Naive B cell (primary cell): ENCODE results near the gene TMEM30A. TPM values are rescaled to one million over a fixed set of nuclear protein-coding genes. Genes with fewer than 3 reads are reported as not detected.

Source experiments
- ATAC-seq, 2 donors: fragments of 150-1000 bp; cut with Tn5 transposase; 2 replicates each; pipeline ENCODE4 v1.10.0; 2021; ENCODE audit warnings: low read depth in 2 of 2, mild to moderate bottlenecking in 2 of 2, moderate library complexity in 2 of 2
- DNase-seq: peaks from one replicate; pipeline ENCODE4 v3.0.0; 2022
- H3K27ac Mint-ChIP-seq, 6 donors: one replicate each; pipeline ENCODE4 v1.8.0; 2020 to 2022; ENCODE audit warnings: mild to moderate bottlenecking in 6 of 6, mixed read lengths in 6 of 6, moderate library complexity in 5 of 6, inconsistent platforms in 2 of 6
- H3K27me3 Mint-ChIP-seq, 3 donors: one replicate each; pipeline ENCODE4 v1.8.0; 2021 to 2022; ENCODE audit warnings: mixed read lengths in 3 of 3, mild to moderate bottlenecking in 1 of 3
- H3K36me3 Mint-ChIP-seq, 2 donors: one replicate each; pipeline ENCODE4 v1.8.0; 2020 to 2022; ENCODE audit warnings: mixed read lengths in 2 of 2, inconsistent platforms in 1 of 2, mild to moderate bottlenecking in 1 of 2
- H3K4me1 Mint-ChIP-seq, 3 donors: one replicate each; pipeline ENCODE4 v1.8.0; 2020 to 2022; ENCODE audit warnings: mixed read lengths in 3 of 3, inconsistent platforms in 1 of 3, mild to moderate bottlenecking in 1 of 3, moderate library complexity in 1 of 3
- H3K4me3 Mint-ChIP-seq, 8 donors: one replicate each; pipeline ENCODE4 v1.8.0; 2020 to 2022; ENCODE audit warnings: mild to moderate bottlenecking in 8 of 8, mixed read lengths in 8 of 8, moderate library complexity in 8 of 8, inconsistent platforms in 2 of 8
- H3K9me3 Mint-ChIP-seq, 7 donors: one replicate each; pipeline ENCODE4 v1.8.0; 2020 to 2022; ENCODE audit warnings: mixed read lengths in 7 of 7, mild to moderate bottlenecking in 5 of 7, inconsistent platforms in 2 of 7, moderate library complexity in 1 of 7
- polyA plus RNA-seq, 6 donors: library from polyadenylated mRNA; unstranded; fragments of 300-500 nt; fragmentation: Illumina TruSeq; gene quantifications; one replicate each; pipeline ENCODE4 v1.2.3, GENCODE V29; 2021; ENCODE audit warnings: low read depth in 6 of 6

TMEM30A gene
- polyA plus RNA-seq, 6 donors from 2014 or later, result 33.5 to 45.1 (median 41.8) TPM

DNA sequence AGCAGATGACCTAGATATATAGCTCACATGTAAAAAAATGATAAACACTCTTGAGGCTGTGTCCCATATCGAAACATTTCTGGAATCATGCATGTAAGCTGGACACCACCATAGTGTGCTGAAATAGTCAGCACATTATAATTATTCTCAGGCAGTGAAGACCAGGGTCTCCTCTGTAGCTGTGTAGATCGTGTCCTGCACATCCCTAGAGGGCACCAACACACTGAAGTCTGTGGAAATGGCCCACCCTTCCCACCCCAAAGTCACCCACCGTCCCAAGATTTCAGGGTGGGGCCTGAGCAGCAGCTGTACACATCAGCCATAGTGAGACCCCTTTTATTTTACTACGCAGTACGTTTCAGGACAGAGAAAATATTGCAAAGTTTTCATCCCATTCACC lies 21.0 kb upstream of the TMEM30A start:
- DNase-seq (no peak), ATAC-seq (no peak)
- no peaks in the 10 kb centered on the region for H3K4me1 Mint-ChIP-seq
- H3K27me3 Mint-ChIP-seq, result peaks cover 10 to 17% (median 13%) of the 10 kb centered on the region in 3 donors
- no peak overlapping the region for H3K4me3 Mint-ChIP-seq
- H3K36me3 Mint-ChIP-seq, result no peaks in the 10 kb centered on the region
- no peaks in the 10 kb centered on the region for H3K9me3 Mint-ChIP-seq
- H3K27ac Mint-ChIP-seq, result no peak overlapping the region

- Mint-ChIP-seq H3K4me1 (no peaks in the 10 kb centered on the region), H3K27ac (no peak overlapping the region), H3K9me3 (no peaks in the 10 kb centered on the region), H3K27me3 (peaks cover 10 to 17% (median 13%) of the 10 kb centered on the region in 3 donors), H3K36me3 (no peaks in the 10 kb centered on the region), H3K4me3 (no peak overlapping the region)
- no peak for ATAC-seq
- no peak for DNase-seq
These were observed 17.7 kb upstream of the TMEM30A start for GRCh38 chr6:75302280-75302679.

GRCh38 chr6:75301537-75301936 lies 16.9 kb upstream of the TMEM30A start:
- DNase-seq (no peak), ATAC-seq (no peak)
- H3K4me3 Mint-ChIP-seq, result no peak overlapping the region
- no peaks in the 10 kb centered on the region for H3K4me1 Mint-ChIP-seq
- H3K9me3 Mint-ChIP-seq, result no peaks in the 10 kb centered on the region
- no peaks in the 10 kb centered on the region for H3K36me3 Mint-ChIP-seq
- no peak overlapping the region for H3K27ac Mint-ChIP-seq
- H3K27me3 Mint-ChIP-seq, result peaks cover 10 to 13% (median 13%) of the 10 kb centered on the region in 3 donors

- Mint-ChIP-seq H3K4me1 (no peaks in the 10 kb centered on the region), H3K36me3 (no peaks in the 10 kb centered on the region), H3K27me3 (peaks cover 8 to 13% (median 8%) of the 10 kb centered on the region in 3 donors), H3K27ac (no peak overlapping the region), H3K9me3 (no peaks in the 10 kb centered on the region), H3K4me3 (no peak overlapping the region)
- ATAC-seq (no peak), DNase-seq (no peak)
These were observed 16.5 kb upstream of the TMEM30A start for GRCh38 chr6:75301088-75301487.

- Mint-ChIP-seq H3K4me1 (no peaks in the 10 kb centered on the region), H3K27ac (no peak overlapping the region), H3K27me3 (peaks cover 4 to 13% (median 8%) of the 10 kb centered on the region in 3 donors), H3K36me3 (no peaks in the 10 kb centered on the region), H3K9me3 (no peaks in the 10 kb centered on the region), H3K4me3 (no peak overlapping the region)
- no peak for DNase-seq
- ATAC-seq, result no peak
These were observed 15.9 kb upstream of the TMEM30A start for GRCh38 chr6:75300531-75300855.

- H3K9me3 Mint-ChIP-seq, result no peaks in the 10 kb centered on the region
- DNase-seq (no peak), ATAC-seq (no peak)
- peak overlapping the region in 1 of 6 donors; percentile 37 for H3K27ac Mint-ChIP-seq
- H3K4me3 Mint-ChIP-seq, result no peak overlapping the region
- H3K36me3 Mint-ChIP-seq, result no peaks in the 10 kb centered on the region
- H3K27me3 Mint-ChIP-seq, result peaks cover 0 to 8% (median 8%) of the 10 kb centered on the region in 3 donors
- no peaks in the 10 kb centered on the region for H3K4me1 Mint-ChIP-seq
These were observed 15.4 kb upstream of the TMEM30A start for GRCh38 chr6:75299801-75300530.

GRCh38 chr6:75296811-75297779 lies 12.5 kb upstream of the TMEM30A start:
- H3K9me3 Mint-ChIP-seq, result no peaks in the 10 kb centered on the region
- peak; percentile 50 to 65 for ATAC-seq
- H3K27ac Mint-ChIP-seq, result no peak overlapping the region
- H3K4me3 Mint-ChIP-seq, result no peak overlapping the region
- H3K4me1 Mint-ChIP-seq, result no peaks in the 10 kb centered on the region
- DNase-seq, result peak; percentile 27
- no peaks in the 10 kb centered on the region for H3K36me3 Mint-ChIP-seq
- no peaks in the 10 kb centered on the region for H3K27me3 Mint-ChIP-seq

DNA sequence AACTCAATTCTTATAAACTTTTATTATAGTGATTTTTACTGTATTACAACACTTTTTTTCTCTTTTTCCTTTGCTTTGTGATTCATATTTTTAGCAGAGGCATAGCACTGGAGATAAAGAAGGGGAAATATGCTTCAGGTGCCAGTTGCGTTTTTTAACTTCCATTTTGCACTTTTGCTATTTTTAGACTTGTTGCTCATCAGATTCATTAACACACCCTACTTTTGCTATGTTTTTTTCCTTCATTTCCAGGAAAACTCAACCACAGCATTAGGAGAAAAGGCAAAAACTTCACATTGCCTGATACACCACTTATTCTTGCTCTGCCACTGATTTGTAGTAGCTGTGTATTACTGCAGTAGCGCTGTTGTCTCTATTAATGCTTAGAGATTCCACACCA lies 8.0 kb upstream of the TMEM30A start:
- Mint-ChIP-seq H3K27ac (peak overlapping the region in 1 of 6 donors; percentile 7), H3K27me3 (no peaks in the 10 kb centered on the region), H3K4me3 (no peak overlapping the region), H3K9me3 (no peaks in the 10 kb centered on the region), H3K4me1 (no peaks in the 10 kb centered on the region), H3K36me3 (peaks cover 0 to 4% of the 10 kb centered on the region in 2 donors)
- no peak for DNase-seq
- no peak for ATAC-seq

DNA sequence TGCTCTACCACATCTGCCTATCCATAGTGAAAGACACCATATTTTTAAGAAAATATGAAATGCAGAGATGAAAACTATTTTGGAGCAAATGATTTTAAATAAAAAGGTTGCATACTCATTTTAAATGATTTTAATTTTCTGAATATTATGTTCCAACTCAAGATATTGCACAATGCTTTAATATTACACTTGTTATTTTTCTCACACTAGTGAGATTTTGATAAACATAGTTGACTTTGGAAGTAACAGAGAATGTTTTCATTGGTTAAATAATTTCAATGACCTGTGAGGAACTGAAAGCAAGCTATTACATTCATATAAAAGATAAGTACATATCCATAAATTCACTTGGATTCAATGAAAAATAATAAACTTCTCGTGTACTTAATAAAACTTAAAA lies 7.2 kb upstream of the TMEM30A start:
- Mint-ChIP-seq H3K27ac (no peak overlapping the region), H3K9me3 (no peaks in the 10 kb centered on the region), H3K4me1 (peaks cover 3 to 4% (median 4%) of the 10 kb centered on the region in 3 donors), H3K4me3 (no peak overlapping the region), H3K27me3 (no peaks in the 10 kb centered on the region), H3K36me3 (peaks cover 0 to 4% of the 10 kb centered on the region in 2 donors)
- DNase-seq (no peak), ATAC-seq (no peak)

- Mint-ChIP-seq H3K27me3 (no peaks in the 10 kb centered on the region), H3K9me3 (no peaks in the 10 kb centered on the region), H3K4me3 (no peak overlapping the region), H3K4me1 (peaks cover 4 to 8% (median 5%) of the 10 kb centered on the region in 3 donors), H3K27ac (no peak overlapping the region), H3K36me3 (peaks cover 0 to 4% of the 10 kb centered on the region in 2 donors)
- ATAC-seq, result no peak
- no peak for DNase-seq
These were observed 6.7 kb upstream of the TMEM30A start for GRCh38 chr6:75291331-75291730.

- Mint-ChIP-seq H3K9me3 (no peaks in the 10 kb centered on the region), H3K4me3 (peak overlapping the region in 1 of 8 donors; percentile 9), H3K27me3 (no peaks in the 10 kb centered on the region), H3K36me3 (peaks cover 0 to 4% of the 10 kb centered on the region in 2 donors), H3K27ac (no peak overlapping the region), H3K4me1 (peaks cover 4 to 9% (median 8%) of the 10 kb centered on the region in 3 donors)
- ATAC-seq, result no peak
- no peak for DNase-seq
These were observed 5.7 kb upstream of the TMEM30A start for GRCh38 chr6:75290136-75290945.

GRCh38 chr6:75288023-75288422 lies 3.4 kb upstream of the TMEM30A start:
- Mint-ChIP-seq H3K27ac (no peak overlapping the region), H3K4me3 (peak overlapping the region in 1 of 8 donors; percentile 13), H3K4me1 (peaks cover 4 to 9% (median 8%) of the 10 kb centered on the region in 3 donors), H3K27me3 (no peaks in the 10 kb centered on the region), H3K36me3 (peaks cover 0 to 4% of the 10 kb centered on the region in 2 donors), H3K9me3 (no peaks in the 10 kb centered on the region)
- ATAC-seq (no peak), DNase-seq (no peak)

DNA sequence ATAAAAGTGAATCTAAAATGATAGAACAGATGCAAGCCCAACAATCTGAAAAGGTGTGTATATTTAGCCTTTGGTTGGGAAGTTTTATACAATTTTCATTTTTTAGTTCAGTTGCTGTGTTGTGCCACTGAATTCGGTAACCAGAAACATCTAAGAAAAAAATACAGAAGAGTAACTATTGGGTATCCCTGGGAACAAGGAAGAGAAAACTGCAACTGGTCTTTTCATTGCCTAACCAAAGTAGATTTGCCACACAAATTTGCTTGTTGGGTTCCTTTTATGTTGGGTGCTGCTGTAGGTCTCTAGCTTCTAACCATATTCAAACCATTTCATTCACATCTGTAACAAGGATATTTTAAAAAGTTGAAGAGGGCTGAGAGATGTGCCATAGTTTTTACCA lies 2.8 kb upstream of the TMEM30A start:
- no peak for ATAC-seq
- no peak for DNase-seq
- no peaks in the 10 kb centered on the region for H3K27me3 Mint-ChIP-seq
- peak overlapping the region in 1 of 8 donors; percentile 78 for H3K4me3 Mint-ChIP-seq
- peaks cover 0 to 4% of the 10 kb centered on the region in 2 donors for H3K36me3 Mint-ChIP-seq
- no peak overlapping the region for H3K27ac Mint-ChIP-seq
- H3K9me3 Mint-ChIP-seq, result no peaks in the 10 kb centered on the region
- H3K4me1 Mint-ChIP-seq, result peaks cover 4 to 11% (median 9%) of the 10 kb centered on the region in 3 donors
